HepG2 (cell line): Measurements from ENCODE around the gene A1CF. TPM values are rescaled to one million over a fixed set of nuclear protein-coding genes. Genes with fewer than 3 reads are reported as not detected.
A peak's percentile ranks its signal among the peaks of the same experiment; 100 is the strongest.

Experiments used
- AKNA ChIP-seq: sonication (generic); formaldehyde crosslinking; IDR thresholded peaks from 2 replicates; pipeline ENCODE4 v1.4.0; 2020; ENCODE audit warnings: missing genetic modification reagents, borderline replicate concordance
- EHMT2 ChIP-seq: fragments of 200-600 bp; sonication (generic); IDR thresholded peaks from 2 replicates; pipeline ENCODE4 v1.7.0; 2017; ENCODE audit warnings: antibody characterized with exemption, low read depth, low read length, borderline replicate concordance
- FOXK1 ChIP-seq: sonication (generic); formaldehyde crosslinking; IDR thresholded peaks from 2 replicates; pipeline ENCODE4 v1.4.0; 2020; ENCODE audit warnings: low read depth, missing genetic modification reagents, borderline replicate concordance
- LRRFIP1 ChIP-seq: sonication (generic); formaldehyde crosslinking; conservative IDR thresholded peaks from 2 replicates; pipeline ENCODE4 v1.4.0; 2020; ENCODE audit warnings: missing genetic modification reagents
- NR2F2 ChIP-seq: IDR thresholded peaks from 2 replicates; pipeline ENCODE4 v1.6.1; 2012; ENCODE audit warnings: low read depth, inconsistent platforms, borderline replicate concordance
- RXRA ChIP-seq: sonication (generic); formaldehyde crosslinking; IDR thresholded peaks from 2 replicates; pipeline ENCODE4 v1.5.1; 2020; ENCODE audit warnings: missing genetic modification reagents
- SOX6 ChIP-seq, 2 experiments: fragments of 450-650 bp in 1 of 2; sonication (generic) in 1 of 2; formaldehyde crosslinking in 1 of 2; IDR thresholded peaks; 2 replicates each; pipeline versions ENCODE4 v1.4.0 to v1.6.1; 2017 to 2020; ENCODE audit warnings: antibody characterized with exemption in 1 of 2, mild to moderate bottlenecking in 1 of 2, missing genetic modification reagents in 1 of 2
- TFE3 ChIP-seq: IDR thresholded peaks from 2 replicates; pipeline ENCODE4 v1.6.1; 2016
- TGIF2 ChIP-seq: IDR thresholded peaks from 2 replicates; pipeline ENCODE4 v1.6.1; 2016; ENCODE audit warnings: control low read depth, missing compliant biosample characterization
- ZBTB25 ChIP-seq: IDR thresholded peaks from 2 replicates; pipeline ENCODE4 v1.6.1; 2018; ENCODE audit warnings: missing genetic modification reagents
- ZFP36L2 ChIP-seq: sonication (generic); formaldehyde crosslinking; IDR thresholded peaks from 2 replicates; pipeline ENCODE4 v1.4.0; 2020; ENCODE audit warnings: missing genetic modification reagents
- ZNF609 ChIP-seq: sonication (generic); formaldehyde crosslinking; IDR thresholded peaks from 2 replicates; pipeline ENCODE4 v1.4.0; 2020; ENCODE audit warnings: mild to moderate bottlenecking, missing genetic modification reagents, borderline replicate concordance
- ZNF652 ChIP-seq: IDR thresholded peaks from 2 replicates; pipeline ENCODE4 v1.6.1; 2016; ENCODE audit warnings: low read depth, borderline replicate concordance
- polyA plus RNA-seq, 8 experiments: library from polyadenylated mRNA; depleted of rRNA in 3 of 8; stranded (reverse) in 7 of 8; unstranded in 1 of 8; fragments of >200 nt; fragmentation: Illumina TruSeq in 4 of 8; extraction: Trizol in 4 of 8; gene quantifications; 2 replicates each; pipeline versions ENCODE4 v1.2.1 to v1.2.3, GENCODE V29; 2011 to 2016; ENCODE audit warnings: low read depth in 4 of 8, missing spikeins in 1 of 8, mixed read lengths in 1 of 8; ENCODE audit not compliant: insufficient read depth in 1 of 8
- total RNA-seq, 5 experiments: library from RNA; depleted of rRNA; stranded (reverse); fragments of >200 nt; fragmentation: Illumina TruSeq; extraction: Trizol; gene quantifications; 2 replicates each; pipeline ENCODE4 v1.2.3, GENCODE V29; 2016; ENCODE audit warnings: low read depth in 1 of 5

A1CF gene
- total and polyA plus RNA-seq, 2 of the 13 experiments (the other 11 are each of a cell fraction or from before 2014, with no cell fraction given), result 56.1 to 58.1 TPM

GRCh38 chr10:50882540-50882983, 2.9 kb downstream of the A1CF start (continued):
- TF ChIP-seq FOXK1 (CRISPR knock-in tag), result peak; percentile 78
- peak; percentile 14; the same call in 1 of the 2 replicates for TF ChIP-seq RXRA (CRISPR knock-in tag)
- peak; percentile 50; the same call in 1 of the 2 replicates for TF ChIP-seq NR2F2
- no peak for TF ChIP-seq AKNA
- no peak for TF ChIP-seq SOX6 (IDR thresholded peaks at IDR 0.05)
- peak; percentile 90 for TF ChIP-seq SOX6 (CRISPR knock-in tag; IDR thresholded peaks at IDR 0.05)
- peak; percentile 47; the same call in 1 of the 2 replicates for TF ChIP-seq ZBTB25 (CRISPR knock-in tag)
- no peak for TF ChIP-seq ZFP36L2 (CRISPR knock-in tag)
- peak; percentile 61; the same call in 1 of the 2 replicates for TF ChIP-seq ZNF652
- no peak for TF ChIP-seq EHMT2
- TF ChIP-seq TGIF2 (CRISPR knock-in tag), result peak; percentile 42; the same call in 1 of the 2 replicates
- TF ChIP-seq ZNF609 (CRISPR knock-in tag), result peak; percentile 56; the same call in 1 of the 2 replicates
- TF ChIP-seq TFE3 (CRISPR knock-in tag), result peak; percentile 28; the same call in 1 of the 2 replicates
- TF ChIP-seq LRRFIP1 (CRISPR knock-in tag), result no peak
